ENCODE data around the gene ZRANB1.

GRCh38 chr10:125015356-125015944 lies 73.5 kb downstream of the ZRANB1 start:
- TF ChIP-seq POLR2AphosphoS5 (IDR thresholded peaks at IDR 0.05; ENCODE audit: low read depth, low read length) (no peak), POLR2A (IDR thresholded peaks at IDR 0.05; ENCODE audit: low read depth, low read length) (no peak), POU2F2 (IDR thresholded peaks at IDR 0.05; ENCODE audit: low read depth, low read length) (no peak)
